Activated CD4-positive, alpha-beta T cell treated with anti-CD3 and anti-CD28 coated beads for 4 hours (primary cell): ENCODE data around the gene MAPK1IP1L.
"Not testable (repeated sequence)": the region's sequence is repeated elsewhere in the genome, so short reads cannot be mapped to it uniquely, and the experiment has no call there.

ENCODE experiments used
- DNase-seq, 2 donors: peaks; one replicate each; pipeline ENCODE4 v3.0.0-alpha.2; 2020

MAPK1IP1L gene

DNA sequence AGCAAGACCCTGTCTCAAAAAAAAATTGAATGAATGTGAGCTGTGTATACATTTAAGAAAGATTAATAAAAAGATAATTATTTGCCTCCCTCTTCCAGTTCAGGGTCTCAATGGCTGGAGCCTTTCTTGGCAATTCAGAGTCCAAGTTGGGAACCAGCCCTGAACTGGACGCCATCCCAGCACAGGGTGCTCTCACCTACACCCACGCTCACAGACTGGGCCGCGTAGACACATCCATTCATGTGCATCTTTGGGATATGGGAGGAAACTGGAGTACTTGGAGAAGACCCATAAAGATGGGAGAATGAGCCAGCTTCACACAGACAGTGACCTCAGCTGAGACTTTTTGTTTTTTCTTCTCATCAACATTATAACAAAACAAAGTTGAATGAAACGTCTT lies 6.5 kb downstream of the MAPK1IP1L start:
- DNase-seq, result no peak

DNA sequence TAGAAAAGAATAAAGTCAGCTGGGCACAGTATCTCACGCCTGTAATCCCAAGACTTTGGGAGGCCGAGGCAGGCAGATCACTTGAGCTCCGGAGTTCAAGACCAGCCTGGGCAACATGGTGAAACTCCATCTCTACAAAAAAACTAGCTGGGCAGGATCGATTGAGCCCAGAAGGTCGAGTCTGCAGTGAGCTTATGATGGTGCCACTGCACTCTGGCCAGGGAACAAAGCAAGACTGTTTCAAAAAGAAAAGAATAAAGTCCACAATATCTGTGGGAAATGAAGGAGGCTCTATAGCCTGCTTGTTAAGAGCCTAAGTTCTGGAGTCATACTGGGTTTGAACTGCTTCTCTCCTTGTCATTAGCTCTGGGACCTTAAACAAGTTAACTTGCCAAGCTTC lies 7.9 kb downstream of the MAPK1IP1L start:
- DNase-seq, result no peak

DNA sequence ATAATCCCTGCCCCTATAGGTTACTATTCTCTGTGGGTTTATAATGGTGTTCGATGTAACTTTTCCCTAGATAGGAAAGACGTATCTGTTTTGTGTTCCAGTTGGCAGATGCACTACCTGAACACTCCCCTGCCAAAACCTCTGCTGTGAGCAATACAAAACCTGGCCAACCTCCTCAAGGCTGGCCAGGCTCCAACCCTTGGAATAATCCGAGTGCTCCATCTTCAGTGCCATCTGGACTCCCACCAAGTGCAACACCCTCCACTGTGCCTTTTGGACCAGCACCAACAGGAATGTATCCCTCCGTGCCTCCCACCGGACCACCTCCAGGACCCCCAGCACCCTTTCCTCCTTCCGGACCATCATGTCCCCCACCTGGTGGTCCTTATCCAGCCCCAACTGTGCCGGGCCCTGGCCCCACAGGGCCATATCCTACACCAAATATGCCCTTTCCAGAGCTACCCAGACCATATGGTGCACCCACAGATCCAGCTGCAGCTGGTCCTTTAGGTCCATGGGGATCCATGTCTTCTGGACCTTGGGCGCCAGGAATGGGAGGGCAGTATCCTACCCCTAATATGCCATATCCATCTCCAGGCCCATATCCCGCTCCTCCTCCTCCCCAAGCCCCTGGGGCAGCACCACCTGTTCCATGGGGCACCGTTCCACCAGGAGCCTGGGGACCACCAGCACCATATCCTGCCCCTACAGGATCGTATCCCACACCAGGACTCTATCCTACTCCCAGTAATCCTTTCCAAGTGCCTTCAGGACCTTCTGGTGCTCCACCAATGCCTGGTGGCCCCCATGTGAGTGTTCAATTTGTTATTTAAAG lies 11.3 kb downstream of the MAPK1IP1L start:
- DNase-seq, result no peak

DNA sequence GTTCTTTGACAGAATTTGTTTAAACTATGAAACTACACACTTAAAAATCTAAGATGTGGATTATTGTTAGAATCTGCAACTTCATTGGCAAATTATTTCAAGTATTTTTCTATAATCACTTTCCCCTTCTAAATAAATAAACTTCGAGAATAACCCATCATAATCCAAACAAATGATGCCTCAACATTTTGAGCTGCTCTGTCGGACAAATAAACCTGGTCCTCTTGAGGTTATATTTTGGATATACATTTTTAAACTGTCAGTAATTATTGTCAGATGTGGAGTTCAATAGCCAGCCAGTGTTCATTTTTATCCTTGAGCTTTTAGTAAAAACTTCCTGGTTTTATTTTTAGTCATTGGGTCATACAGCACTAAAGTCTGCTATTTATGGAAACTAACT lies 13.4 kb downstream of the MAPK1IP1L start:
- DNase-seq, result not testable (repeated sequence)

- no peak for DNase-seq
Measured at GRCh38 chr14:55065411-55065810, 14.0 kb downstream of the MAPK1IP1L start.

- no peak for DNase-seq
Measured at GRCh38 chr14:55066223-55066622, 14.8 kb downstream of the MAPK1IP1L start.

DNA sequence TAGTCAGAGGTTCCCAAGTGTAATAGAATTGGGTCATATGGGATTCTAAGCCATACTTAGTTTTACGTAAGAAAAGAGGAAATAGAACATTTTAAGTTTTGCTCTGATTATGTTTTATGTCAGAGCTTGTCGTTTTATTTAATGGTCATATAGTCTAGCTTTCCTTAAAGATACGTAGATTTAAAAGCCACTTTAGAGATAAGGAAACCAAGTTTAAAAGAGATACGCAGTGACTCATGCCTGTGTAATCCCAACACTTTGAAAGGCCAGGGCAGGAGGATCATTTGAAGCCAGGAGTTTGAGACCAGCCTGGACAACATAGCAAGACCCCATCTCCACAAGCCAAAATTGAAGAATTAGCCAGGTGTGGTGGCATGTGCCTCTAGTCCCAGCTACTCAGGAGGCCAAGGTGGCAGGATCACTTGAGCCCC lies 19.5 kb downstream of the MAPK1IP1L start:
- DNase-seq, result no peak

GRCh38 chr14:55071870-55072640 lies 20.6 kb downstream of the MAPK1IP1L start:
- DNase-seq, result no peak

GRCh38 chr14:55073856-55074255 lies 22.4 kb downstream of the MAPK1IP1L start:
- DNase-seq, result no peak

- no peak for DNase-seq
Measured at GRCh38 chr14:55074662-55075061, 23.2 kb downstream of the MAPK1IP1L start.

DNA sequence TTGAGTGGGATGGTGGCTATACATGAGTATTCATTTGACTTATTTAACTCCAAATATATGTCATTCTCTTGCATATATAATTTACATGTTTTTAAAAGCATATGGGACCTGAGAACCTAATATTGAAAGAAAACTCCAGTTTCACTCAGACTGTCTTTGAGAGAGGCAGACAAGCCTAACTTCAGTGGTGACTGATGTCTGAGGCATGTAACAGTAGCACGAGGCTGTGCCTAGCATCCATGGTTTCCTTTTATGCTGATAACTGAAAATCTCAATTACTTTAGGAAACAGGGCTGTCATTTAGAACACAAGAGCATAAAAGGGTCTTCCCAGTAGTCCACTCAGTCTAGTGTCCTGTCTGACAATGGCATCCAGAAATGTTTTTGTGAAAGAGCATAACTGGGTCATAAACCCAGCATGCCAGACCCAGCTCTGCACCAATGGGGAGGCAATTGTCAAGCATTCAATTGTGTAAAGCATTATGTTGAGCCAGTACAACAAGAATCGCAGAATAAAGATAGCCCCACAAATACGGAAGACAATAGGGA lies 24.3 kb downstream of the MAPK1IP1L start:
- no peak for DNase-seq

GRCh38 chr14:55077170-55078151 lies 26.0 kb downstream of the MAPK1IP1L start:
- DNase-seq, result no peak

GRCh38 chr14:55079961-55080360 lies 28.5 kb downstream of the MAPK1IP1L start:
- not testable (repeated sequence) for DNase-seq

DNA sequence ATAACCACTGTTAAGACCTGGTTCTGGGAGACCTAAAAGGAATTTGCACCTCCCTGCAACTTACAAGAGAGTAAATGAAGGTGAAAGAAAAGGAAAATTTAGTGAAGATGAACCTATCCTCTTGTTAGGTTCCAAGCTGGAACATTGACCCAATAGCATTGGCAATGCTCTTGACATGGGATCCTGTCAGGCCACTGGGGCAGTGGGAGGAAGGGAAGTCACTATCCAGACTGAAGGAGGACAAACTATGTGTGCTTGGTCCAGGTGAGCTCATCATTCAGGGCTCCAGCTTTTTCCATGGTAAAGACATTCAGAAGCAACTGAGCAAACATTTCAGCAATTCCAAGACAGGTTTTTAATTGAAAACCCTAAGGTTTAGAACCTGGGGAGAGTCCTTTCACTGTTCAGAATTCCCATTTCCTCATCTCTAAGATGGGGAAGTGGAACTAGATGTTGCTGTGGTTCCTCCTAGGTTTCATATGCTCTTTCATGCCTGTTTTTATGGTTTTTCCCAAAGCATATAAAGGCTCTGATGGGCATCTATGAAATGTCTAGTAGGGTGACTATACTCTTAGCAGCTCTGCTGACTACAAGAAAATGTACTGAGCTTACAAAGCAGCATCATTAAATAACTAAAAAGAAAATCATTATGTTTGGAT lies 33.1 kb downstream of the MAPK1IP1L start:
- DNase-seq, result no peak

- DNase-seq, result no peak
Measured at GRCh38 chr14:55085060-55085660, 33.7 kb downstream of the MAPK1IP1L start.

DNA sequence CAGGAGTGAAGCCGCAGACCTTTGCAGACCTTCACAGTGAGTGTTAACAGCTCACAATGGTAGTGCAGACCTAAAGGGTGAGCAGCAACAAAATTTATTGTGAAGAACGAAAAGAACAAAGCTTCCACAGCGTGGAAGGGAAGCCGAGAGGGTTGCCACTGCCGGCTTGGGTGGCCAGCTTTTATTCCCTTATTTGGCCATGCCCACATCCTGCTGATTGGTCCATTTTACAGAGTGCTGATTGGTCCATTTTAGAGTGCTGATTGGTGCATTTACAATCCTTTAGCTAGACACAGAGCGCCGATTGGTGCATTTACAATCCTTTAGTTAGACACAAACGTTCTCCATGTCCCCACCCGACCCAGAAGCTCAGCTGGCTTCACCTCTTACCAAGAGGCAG lies 35.5 kb downstream of the MAPK1IP1L start:
- DNase-seq, result no peak

DNA sequence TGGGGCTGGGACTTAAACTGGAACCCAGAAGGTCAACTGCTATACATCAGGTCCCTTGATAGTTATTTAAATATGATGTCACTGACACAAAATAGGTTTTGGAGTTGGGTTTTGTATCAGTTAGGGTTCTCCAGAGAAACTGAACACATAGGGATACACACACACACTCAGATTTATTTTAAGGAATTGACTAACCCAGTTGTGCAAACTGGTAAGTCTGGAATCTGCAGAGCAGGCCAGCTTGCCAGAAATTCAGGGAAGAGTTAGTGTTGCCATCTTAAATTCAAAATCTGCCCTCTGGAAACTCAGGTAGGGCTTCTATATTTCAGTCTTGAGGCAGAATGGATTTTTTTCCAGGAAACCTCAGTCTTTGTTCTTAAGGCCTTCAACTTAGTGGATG lies 36.9 kb downstream of the MAPK1IP1L start:
- DNase-seq, result no peak

GRCh38 chr14:55092341-55092740 lies 40.9 kb downstream of the MAPK1IP1L start:
- no peak for DNase-seq

- no peak for DNase-seq
Measured at GRCh38 chr14:55094292-55095157, 43.1 kb downstream of the MAPK1IP1L start.

DNA sequence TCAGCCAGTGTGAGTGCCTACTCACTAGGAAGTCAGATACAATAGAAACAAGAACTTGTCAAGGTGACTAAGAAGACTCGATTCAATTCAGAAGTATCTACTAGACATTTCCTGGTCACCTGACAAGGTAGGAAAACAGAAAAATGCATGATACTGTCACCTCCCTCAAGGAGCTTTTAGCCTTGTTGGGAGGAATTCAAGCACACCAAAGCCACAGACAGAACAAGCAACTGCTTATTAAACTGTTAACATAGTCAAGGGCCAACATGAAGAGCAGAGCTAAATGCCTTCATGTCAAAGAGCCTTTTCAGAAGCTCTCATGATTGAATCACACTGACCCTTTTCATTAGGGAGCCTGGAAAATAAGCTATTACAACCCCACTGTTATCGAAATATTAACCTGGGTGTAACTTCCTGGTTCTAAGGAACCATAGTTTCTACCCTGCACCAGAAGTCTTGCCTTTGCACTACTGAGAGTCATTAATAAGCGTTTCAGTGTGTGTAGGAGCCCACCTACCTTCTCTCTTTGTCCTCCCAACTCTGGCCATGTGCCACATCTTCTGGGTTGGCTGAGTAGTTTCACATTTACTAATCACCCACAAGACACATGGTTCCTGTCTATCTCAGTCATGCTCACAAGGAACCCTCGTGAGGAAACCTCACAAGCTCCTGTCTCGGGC lies 46.6 kb downstream of the MAPK1IP1L start:
- peak; percentile 27 to 35 for DNase-seq
